Inferior parietal cortex (tissue), 1 donor: ENCODE results near the gene SUFU.
"Not testable (repeated sequence)": the region's sequence is repeated elsewhere in the genome, so short reads cannot be mapped to it uniquely, and the experiment has no call there.

Source experiments
- DNase-seq: peaks from one replicate; pipeline ENCODE4 v3.0.0-alpha.2; 2016; ENCODE audit errors: extremely low spot score

SUFU gene

DNA sequence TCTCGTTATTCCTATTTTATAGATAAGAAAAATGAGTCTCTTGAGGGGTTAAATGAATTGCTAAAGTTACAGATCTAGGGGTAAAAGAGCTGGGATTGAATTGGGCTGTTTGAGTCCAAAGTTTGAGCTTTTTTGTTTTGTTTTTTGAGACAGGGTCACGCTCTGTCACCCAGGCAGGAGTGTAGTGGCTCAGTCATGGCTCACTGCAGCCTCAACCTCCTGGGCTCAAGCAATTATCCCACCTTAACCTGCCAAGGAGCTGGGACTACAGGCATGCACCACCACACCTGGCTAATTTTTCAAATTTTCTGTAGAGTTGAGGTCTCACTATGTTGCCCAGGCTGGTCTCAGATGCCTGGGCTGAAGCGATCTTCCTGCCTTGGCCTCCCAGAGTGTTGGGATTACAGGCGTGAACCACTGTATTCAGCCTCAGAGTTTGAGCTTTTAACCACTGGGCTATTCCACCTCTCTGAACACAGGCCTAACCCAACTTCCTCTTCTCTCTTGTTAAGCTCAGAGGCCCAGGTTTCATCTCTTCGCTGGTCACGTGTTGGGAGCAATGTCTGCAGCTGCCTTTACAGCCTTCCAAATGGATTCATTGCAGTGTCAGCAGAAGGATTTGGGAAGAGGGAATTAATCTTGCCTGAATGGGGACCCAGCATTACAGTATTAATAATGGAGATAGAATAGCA is 8.0 kb downstream of the SUFU start:
- no peak for DNase-seq

DNA sequence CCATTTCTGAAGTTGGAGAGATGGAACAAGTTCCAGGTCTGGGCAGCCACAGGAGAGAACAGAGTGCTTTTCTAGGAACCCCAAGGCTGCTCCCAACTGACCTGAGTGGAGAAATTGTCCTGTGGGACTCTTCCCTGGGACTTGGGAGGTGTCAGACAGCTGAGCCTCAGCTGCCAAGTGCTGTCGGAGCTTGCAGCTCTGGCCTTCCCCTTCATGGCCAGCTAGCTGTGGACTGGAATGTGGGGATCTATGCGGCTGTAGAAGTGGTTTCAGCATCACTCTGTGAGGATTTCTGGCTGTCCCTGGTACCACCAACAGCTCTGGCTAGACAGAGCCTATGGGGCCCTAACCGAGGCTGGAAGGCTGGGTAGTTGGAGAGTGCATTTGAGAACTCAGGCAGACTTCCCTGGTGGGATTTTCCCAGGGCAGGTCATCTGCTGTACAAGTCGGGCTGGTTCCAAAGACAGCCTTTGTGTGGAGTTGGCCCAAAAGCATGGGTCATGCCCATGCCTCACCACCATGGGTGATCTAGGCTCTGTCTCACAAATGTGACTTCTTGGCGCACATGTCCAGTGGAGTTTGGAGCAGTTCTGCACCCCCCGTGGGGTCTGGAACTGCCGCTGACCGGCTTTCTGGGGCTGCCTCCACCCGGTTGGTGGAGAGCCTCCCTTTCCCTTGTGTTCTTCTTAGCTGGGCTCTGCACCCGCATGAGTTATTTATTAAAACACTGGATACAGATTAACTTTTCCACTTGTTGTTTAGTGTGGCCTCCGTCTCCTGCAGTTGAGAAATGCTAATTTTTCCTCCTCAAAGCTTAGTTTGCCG is 10.9 kb downstream of the SUFU start:
- DNase-seq = no peak

DNA sequence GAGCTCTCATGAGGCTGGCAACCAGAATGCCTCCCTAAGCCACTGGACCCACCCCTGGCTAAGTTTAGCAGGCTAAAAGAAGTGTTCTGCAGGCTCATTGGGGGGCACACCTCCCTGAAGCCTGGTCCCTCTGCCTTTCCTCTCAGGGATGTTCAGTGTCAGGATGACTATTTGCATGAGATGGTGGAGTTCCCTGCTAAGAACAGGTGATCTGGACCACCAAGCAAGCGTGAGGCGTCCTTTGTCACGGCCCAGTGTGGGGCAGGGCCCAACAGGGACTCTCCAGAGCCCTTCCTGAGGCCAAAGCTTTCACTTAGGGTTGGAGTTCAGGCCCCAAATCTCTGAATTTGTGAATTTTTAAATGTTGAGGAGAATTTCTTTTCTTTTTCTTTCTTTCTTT is 12.0 kb downstream of the SUFU start:
- no peak for DNase-seq

DNA sequence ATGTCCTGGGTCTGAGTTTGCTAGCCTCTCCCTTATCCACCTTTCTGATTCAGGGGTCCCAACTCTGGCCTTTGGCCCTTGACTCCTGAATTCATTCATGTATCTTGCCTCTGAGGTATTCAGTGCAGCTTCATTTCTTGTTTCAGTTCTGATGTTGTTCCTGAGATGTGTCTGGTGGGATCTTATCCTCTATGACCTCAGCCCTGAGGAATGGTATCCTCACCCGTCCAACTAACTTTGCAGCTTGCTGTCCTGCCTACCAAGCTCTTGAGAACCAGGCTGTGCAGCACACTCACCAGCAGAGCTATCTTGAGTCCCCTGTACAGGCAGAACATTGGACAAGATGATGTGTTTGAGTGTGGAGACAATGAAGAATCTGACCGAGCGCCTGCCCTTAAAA is 13.8 kb downstream of the SUFU start:
- no peak for DNase-seq

DNA sequence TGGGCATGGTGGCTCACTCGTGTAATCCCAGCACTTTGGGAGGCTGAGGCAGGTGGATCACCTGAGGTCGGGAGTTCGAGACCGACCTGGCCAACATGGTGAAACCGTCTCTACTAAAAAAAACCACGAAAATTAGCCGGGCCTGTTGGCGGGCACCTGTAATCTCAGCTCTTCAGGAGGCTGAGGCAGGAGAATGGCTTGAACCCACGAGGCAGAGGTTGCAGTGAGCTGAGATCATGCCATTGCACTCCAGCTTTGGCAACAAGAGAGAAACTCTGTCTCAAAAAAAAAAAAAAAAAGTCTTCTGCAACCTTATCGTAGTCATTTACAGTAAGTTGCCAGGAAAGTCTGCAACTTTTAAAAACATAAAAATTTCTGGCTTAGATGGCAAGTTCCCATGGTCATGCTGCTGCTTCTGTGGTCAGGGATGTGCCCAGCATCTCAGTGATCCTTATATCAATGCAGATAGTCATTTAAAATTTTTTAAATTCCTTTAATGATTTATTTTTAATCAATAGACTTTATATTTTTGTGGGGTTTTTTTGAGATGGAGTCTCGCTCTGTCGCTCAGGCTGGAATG is 15.6 kb downstream of the SUFU start:
- DNase-seq = no peak

DNA sequence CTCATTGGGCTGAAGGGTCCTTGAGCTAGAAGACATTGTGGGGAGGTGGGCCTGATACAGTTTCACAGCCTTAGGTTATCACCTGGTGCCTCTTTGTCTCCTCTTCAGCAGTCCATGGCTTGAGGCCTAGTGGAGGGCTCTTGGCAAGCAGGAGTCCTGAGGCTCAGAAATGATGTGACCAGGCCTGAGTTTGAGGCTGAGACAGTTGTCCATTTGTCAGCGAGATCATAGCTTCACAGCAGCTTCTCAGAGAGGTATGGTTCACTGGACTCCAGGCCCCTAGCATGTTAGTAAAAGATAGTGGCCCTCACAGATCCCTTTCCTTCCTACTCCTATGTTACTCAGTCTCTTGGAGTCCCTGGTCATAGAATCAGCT is 19.1 kb downstream of the SUFU start:
- DNase-seq = no peak

DNA sequence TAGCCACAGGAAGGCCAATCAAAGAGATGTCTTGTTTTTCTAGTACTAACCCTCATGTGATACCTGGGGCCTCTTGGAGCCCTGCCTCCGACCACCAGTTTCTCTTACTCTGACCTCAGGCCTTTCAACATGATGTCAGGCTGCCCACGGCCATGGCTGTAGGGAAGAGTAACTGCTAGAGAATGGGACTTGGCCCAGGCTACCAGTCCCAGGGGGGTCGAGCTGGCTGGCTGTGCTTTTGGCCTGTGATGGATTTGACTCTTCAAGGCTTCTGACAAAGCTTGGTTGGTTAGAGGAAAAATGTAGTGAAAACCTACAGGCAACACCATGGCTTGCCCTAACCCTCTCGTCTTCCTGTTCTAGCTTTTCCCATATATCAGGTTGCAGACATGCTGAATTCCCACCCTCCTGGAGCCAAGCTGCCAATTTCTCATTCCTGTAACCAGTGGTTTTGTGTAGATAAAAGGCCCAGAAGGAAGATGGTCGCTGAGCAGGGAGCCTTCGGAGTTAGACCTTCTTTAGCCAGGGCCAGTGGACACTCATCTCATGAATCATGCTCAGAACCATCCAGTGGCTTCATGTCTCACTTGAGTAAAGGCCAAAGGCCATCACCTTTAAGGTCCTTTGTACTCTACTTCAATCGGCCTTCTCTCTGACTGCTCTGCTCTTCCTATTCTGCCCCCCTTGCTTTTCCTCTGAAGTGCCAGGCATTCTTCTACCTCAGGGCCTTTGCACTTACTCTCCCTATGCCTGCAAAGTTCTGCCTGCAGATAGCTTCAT is 19.7 kb downstream of the SUFU start:
- DNase-seq = no peak

DNA sequence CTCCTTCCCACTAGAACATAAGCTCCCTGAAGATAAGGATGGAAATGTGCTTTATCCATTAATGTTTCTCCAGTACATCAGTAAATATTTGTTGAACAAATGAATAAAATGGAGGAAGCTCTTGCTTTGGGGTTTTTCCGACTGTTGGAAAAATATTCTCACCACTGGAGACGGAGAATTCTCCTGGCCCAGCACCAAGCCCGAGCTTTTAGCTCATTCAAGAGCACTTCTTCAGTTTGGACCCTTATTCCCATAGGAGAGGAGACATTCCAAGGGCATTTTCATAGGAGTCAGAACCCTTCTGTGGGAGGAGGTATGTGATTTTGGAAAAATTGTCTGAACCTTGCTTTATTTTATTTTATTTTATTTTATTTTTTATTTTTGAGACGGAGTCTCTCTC is 21.0 kb downstream of the SUFU start:
- no peak for DNase-seq

DNA sequence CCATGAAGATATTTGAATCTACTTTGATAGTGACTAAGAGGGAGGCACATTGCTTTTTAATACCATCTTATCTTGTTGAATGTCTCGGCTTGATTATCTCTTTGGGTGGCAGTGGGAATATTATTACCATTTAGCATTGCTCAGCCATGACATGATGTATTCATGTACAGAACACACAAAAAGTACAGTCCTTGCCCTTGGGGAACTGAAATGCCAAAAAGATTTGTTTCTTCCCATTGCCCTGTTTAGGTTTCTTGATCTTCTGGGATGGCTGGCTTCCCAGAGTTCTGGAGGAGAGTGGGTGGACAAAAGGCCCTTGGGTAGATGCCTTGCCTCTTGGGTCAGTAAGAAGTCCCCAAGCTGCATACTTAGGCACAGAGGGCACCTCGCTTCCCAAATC is 23.8 kb downstream of the SUFU start:
- no peak for DNase-seq

DNA sequence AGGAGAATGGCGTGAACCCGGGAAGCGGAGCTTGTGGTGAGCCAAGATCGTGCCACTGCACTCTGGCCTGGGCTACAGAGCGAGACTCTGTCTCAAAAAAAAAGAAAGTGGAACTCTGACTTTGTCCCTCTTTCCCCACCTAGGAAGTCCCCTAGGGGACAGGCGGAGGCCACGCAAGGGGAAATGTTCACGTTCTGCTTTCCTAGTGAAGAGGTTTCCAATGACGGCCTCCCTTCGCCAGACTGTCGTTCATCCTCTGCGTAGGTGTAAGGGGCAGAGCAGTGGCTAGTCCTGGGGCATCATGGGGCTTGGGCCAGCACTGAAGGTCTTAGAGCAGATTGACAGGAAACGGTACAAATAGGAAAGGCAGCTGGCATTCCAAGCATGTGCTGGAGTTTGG is 30.6 kb downstream of the SUFU start:
- DNase-seq = no peak

DNA sequence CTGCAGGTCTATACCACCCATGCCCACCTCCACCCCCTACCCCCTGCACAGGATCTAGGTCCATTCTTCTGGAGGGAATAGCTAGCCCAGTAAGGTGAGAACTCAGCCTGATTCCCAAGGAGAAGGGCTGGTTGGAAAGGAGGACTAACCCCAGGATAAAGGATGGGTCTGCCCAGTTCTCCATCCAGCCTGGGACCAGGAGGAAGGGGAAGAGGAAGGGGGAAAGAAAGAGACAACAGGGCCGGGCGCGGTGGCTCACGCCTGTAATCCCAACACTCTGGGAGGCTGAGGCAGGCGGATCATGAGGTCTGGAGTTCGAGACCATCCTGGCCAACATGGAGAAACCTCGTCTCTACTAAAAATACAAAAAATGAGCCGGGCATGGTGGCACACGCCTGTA is 31.2 kb downstream of the SUFU start:
- DNase-seq = not testable (repeated sequence)

DNA sequence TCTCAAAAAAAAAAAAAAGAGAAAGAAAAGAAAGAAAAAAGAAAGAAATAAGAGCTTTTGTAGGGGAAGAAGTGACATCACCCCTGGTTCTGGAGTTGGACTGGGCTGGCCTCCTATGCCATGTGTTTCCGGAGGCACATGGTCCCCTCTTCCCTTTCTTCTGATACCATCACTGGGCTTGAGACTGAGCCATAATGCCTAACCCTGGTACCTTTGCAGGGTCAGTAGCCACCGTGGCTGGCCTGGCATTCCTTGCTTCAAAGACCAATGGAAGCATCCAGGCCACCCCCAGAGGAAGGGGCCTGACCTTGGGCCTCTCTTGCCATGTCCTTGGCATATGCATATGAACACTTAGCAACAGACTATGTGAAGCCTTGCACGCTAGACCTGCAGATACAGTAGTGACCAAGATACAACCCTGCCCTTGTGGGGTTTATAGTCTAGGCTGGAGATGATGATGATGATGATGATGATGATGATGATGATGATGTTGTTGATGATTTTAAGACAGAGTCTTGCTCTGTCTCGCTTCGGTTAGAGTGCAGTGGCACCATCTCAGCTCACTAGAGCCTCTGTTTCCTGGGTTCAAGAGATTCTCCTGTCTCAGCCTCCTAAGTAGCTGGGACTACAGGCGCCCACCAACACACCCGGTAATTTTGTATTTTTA is 31.8 kb downstream of the SUFU start:
- no peak for DNase-seq

DNA sequence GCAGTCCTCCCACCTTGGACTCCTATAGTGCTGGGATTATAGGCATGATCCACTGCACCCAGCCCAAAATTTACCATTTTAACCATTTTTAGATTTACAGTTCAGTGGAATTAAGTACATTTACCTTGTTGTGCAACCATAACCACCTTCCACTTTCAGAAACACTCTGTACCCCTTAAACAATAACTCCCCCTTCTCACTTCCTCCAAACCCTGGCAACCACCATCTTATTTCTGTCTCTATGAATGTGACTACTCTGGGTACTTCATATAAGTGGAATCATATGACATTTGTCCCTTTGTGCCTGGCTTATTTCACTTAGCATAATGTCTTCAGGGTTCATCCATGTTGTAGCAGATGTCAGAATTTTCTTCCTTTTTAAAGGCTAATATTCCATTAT is 33.6 kb downstream of the SUFU start:
- DNase-seq = no peak

DNA sequence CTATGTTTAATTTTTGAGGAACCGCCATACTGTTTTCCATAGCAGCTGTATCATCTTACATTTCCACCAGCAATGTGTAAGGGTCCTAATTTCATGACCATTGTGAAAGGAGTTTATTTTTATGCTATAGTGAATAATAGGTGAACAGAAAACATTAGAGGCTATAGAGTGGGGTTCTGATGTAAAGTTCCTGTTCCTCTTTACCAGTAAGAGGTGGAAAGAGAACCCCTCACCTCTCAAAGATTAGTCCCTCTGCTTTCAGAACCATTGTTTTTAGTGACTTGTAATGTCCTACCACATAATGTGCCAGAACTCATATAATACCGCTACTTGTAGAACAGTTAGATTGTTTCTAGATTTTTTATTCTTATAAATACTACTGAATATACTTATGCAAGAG is 34.2 kb downstream of the SUFU start:
- DNase-seq = no peak

DNA sequence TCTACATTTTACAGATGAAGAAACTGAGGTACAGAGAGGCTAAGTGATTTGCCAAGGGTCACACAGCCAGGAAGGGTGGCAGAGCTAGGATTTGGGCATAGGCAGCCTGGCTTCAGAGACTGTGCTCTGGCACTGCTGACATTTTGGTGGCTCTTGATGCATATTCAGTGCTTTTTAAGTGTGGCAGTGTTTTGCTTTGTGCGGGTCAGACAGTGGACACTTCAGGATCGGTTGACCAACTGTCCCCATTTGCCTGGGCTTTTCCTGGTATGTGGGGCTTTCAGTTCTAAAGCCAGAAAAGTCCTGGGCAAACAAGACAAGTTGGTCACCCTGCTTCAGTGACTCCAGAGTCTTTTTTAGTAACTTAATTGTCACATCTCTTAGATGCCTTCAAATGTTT is 35.0 kb downstream of the SUFU start:
- DNase-seq = no peak

DNA sequence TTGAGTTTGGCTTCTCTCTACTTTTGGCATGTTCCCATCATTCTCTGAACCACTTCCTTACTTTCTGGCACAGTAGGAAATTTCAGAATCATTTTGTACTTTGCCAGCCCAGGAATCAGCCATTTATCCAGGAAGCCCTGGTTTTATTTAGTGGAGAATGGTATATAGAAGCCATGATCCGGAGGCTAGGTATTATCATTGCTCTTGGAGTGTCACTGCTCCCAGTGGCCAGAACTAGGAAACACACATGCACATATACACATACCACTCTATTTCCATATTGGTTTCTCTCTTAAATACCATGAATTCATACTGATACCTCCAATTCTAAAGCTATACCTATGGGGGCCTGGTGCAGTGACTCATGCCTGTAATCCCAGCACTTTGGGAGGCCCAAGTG is 36.3 kb downstream of the SUFU start:
- DNase-seq = no peak

DNA sequence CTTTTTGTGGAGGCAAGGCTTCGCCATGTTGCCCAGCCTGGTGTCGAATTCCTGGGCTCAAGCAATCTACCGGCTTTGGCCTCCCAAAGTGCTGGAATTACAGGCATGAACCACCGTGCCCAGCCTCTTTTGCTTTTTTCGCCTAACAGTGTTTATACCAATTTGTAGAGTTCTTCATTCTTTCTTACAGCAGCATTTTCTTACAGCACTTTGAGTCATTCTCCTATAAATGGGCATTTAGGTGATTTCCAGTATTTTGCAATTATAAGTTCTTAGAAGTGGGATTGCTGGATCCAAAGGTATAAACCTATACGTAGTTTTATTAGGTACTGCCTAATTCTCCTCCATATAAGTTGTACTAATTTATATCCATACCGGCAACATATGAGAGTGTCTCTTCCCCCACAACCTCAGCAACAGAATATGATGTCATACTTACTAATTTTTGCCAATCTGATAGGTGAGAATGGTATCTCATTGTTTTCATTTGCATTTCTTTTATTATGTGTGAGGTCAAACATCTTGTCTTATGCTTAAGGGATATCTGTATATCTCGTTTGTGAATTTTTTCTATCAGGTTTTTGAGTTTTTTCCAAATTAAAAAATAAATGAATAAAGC is 39.1 kb downstream of the SUFU start:
- no peak for DNase-seq

DNA sequence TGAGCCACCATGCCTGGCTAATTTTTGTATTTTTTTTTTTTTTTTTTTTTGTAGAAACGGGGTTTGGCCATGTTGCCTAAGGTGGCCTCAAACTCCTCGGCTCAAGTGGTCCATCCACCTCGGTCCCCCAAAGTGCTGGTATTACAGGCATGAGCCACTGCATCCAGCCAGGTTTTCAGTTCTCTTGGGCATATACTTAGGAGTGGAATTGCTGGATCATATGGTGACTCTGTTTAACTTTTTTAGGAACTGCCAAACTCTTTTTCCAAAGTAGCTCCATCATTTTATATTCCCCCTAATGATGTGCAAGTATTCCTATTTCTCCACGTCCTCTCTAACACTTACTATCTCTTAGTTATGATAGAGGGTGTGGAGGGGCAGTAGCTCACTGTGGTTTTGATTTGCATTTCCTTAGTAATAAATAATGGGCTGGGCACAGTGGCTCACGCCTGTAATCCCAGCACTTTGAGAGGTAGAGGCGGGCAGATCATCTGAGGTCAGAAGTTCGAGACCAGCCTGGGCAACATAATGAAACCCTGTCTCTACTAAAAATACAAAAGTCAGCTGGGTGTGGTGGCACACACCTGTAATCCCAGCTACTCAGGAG is 41.6 kb downstream of the SUFU start:
- DNase-seq = no peak

DNA sequence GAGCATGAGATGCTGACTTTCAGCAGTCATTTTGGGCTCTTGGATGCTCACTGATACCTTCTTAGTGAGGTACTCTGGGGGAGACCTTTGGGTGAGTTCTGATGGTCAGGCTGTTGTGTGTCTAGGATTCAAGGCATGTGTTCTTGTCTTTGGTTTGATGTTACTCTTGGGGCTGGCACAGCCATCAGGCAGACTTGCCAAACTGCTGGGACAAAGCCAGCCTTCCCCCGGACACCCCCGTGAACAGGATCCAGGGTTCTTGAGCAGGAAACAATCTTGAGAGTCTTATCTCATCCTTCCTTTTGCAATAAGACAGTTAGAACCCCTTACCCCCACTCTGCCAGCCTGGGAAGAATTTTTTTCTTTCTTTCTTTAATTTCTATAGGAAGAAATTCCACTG is 42.2 kb downstream of the SUFU start:
- no peak for DNase-seq

DNA sequence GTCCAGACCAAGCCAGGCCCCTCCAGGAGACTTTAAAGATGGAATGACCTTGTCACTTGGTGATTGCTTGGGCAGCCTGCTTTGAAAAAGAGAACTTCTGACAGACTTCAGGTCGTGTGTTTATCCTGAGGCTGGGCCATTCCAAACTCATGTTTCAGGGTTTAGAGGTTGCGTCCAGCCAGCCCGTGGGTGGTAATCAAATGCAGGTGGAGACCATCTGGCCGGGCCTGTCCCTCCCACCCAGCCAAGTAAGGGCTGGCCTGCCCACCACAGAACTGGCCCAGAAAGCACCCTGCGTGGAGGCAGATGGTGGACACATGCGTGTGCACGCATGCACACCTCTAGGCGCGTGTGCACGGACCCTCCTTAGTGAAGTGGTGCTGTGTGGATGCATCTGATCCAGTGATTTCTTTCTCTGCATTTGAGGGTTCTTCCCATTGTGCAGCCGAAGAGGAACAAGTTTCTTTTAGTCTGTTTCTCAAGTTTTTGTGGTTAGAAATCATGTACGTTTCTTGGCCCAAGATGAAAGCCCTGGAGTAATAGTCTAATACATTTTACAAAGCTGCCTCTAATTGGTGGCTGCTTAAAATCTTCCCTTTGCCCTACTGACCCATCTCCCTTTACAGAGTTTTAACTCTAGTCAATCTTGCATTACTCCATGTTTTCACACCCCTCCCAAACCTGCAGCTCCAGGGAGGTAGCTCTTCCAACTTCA is 43.0 kb downstream of the SUFU start:
- DNase-seq = no peak
